ENCODE data around the gene ZEB1.

Gene ZEB1

DNA sequence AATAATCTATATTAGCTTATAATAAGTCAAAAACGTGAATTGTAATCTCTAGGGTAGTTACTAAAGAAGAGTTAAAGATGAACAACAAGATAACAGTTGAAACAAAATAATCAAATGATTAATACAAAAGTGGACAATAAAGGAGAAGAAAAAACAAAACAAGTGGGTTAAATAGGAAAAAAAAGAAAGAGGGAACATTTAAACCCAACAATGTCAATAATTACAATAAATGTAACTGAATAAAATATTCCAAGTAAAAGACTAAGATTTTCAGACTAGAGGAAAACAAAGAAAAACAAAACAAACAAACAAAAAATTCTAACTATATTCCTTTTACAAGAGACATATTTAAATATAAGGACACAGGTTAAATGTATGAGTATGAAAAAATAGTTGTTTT lies 38.0 kb upstream of the ZEB1 start:
- ChIA-PET CTCF (no interaction called here), POLR2A (no interaction called here)
- TF ChIP-seq, protein P1, sequence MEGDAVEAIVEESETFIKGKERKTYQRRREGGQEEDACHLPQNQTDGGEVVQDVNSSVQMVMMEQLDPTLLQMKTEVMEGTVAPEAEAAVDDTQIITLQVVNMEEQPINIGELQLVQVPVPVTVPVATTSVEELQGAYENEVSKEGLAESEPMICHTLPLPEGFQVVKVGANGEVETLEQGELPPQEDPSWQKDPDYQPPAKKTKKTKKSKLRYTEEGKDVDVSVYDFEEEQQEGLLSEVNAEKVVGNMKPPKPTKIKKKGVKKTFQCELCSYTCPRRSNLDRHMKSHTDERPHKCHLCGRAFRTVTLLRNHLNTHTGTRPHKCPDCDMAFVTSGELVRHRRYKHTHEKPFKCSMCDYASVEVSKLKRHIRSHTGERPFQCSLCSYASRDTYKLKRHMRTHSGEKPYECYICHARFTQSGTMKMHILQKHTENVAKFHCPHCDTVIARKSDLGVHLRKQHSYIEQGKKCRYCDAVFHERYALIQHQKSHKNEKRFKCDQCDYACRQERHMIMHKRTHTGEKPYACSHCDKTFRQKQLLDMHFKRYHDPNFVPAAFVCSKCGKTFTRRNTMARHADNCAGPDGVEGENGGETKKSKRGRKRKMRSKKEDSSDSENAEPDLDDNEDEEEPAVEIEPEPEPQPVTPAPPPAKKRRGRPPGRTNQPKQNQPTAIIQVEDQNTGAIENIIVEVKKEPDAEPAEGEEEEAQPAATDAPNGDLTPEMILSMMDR (IDR thresholded peaks at IDR 0.05; ENCODE audit: insufficient read depth, low read length, missing control alignments), result no peak
- no peak overlapping the region for H3K4me3 ChIP-seq (ENCODE audit: low read depth, low read length)
- DNase-seq (ENCODE audit: low read depth, low spot score), result no peak

DNA sequence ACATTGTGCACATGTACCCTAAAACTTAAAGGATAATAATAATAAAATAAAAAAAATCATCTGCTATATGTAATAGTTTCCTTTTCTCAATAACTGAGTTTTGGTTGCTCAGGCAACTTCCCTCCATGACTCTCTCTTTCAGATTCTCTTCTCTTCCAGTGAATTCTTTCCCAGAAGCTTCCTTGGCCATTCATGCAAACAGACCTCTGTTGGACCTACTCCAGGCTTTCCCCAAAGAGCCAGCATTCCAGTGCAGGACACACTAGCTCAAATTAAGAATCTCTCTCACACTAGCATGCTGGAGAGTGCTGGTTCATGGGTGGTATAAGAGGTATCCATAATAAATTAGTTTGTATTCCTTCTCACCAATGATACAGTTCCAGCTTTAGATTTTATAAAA lies 31.0 kb upstream of the ZEB1 start:
- ChIA-PET POLR2A (no interaction called here), CTCF (no interaction called here)
- TF ChIP-seq, protein P1 (IDR thresholded peaks at IDR 0.05; ENCODE audit: insufficient read depth, low read length, missing control alignments), result no peak
- H3K4me3 ChIP-seq (ENCODE audit: low read depth, low read length), result no peak overlapping the region
- no peak for DNase-seq (ENCODE audit: low read depth, low spot score)

DNA sequence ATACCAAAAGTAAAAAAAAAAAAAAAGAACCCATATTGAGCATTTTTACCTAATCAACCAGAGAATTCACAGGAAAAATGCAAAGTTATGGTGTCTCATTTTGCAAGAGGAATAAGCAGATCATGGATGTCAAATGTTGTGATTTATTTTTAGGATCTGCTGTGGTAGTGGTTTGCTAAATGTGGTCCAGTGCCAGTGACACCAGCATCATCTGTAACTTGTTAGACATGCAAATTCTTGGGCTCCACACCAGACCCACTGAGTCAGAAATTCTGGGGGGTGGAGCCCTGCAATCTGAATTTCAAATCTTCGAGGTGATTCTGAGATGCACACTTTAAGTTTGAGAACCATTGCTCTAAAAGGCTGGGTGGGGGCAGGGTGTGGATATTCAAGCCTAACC lies 30.1 kb upstream of the ZEB1 start:
- ChIA-PET CTCF (no interaction called here), POLR2A (no interaction called here)
- no peak overlapping the region for H3K4me3 ChIP-seq (ENCODE audit: low read depth, low read length)
- DNase-seq (ENCODE audit: low read depth, low spot score), result no peak
- TF ChIP-seq, protein P1 (IDR thresholded peaks at IDR 0.05; ENCODE audit: insufficient read depth, low read length, missing control alignments), result no peak

DNA sequence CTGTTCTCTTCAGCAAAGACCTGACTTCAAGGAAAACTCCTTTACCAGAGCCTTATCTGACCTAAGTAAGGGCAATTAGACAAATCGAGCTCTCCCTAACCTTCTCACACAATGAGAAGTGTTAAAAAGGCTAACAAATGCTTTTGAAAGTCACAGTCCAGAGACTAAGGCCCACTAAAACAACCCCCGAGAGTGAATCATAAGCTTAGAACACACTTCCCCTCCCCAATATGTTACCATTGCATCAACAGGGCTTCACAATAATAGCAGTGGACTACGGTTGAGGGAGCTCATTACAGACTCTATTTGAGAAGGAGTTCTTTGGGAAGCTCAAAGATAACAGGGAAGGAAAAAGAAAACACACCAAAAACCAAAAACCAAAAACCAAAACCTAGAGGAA lies 28.6 kb upstream of the ZEB1 start:
- CTCF ChIA-PET, result interaction anchor here (0.9 to 1.3 kb wide), 4 partner anchors 9 to 186 kb away, joined by 3 to 5 read pairs (median 3); no protein-coding TSS in a partner anchor
- POLR2A ChIA-PET, result no interaction called here
- TF ChIP-seq, protein P1 (IDR thresholded peaks at IDR 0.05; ENCODE audit: insufficient read depth, low read length, missing control alignments), result no peak
- H3K4me3 ChIP-seq (ENCODE audit: low read depth, low read length), result no peak overlapping the region
- DNase-seq (ENCODE audit: low read depth, low spot score), result no peak

DNA sequence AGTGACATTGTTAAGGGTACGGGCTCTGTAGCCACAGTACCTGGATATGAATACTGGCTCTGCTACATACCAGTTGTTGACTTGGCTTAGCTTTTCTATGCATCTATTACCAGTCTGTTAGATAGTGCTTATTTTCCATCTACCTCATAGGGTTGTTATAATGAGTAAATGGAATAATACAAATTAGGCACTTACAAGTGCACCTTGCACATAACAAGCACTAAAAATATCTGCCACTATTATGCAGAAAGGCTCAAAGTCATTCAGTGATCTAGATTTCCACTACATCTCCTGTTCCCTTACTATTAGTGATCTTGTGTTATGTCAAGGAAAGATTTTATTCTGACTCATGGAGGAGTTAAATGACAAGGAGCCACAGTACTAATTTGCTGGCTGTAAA lies 27.9 kb upstream of the ZEB1 start:
- TF ChIP-seq, protein P1 (IDR thresholded peaks at IDR 0.05; ENCODE audit: insufficient read depth, low read length, missing control alignments), result no peak
- POLR2A ChIA-PET, result no interaction called here
- CTCF ChIA-PET, result no interaction called here
- H3K4me3 ChIP-seq (ENCODE audit: low read depth, low read length), result no peak overlapping the region
- DNase-seq (ENCODE audit: low read depth, low spot score), result no peak

DNA sequence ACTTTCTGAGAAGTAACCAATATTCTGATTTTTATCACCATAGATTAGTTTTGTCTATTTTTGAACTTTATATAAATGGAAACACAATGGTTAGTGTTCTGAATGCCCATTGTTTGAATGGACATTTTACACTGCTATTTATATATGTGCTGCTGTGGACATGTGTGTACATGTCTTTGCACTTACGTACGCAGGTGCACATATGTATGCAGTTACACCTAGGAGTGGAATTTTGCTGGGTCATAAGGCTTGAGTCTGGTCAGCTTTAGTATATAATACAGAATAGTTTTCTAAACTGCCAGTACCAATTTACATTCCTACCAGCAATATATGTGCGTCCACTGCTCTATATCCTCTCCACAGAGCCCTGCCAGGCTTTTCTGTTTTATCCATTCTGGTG lies 24.5 kb upstream of the ZEB1 start:
- ChIA-PET POLR2A (no interaction called here), CTCF (no interaction called here)
- TF ChIP-seq, protein P1 (IDR thresholded peaks at IDR 0.05; ENCODE audit: insufficient read depth, low read length, missing control alignments), result no peak
- no peak for DNase-seq (ENCODE audit: low read depth, low spot score)
- H3K4me3 ChIP-seq (ENCODE audit: low read depth, low read length), result no peak overlapping the region
